Nephron progenitor cell (in vitro differentiated cells): ENCODE measurements around the gene TPSB2.

ENCODE experiments used
- DNase-seq: peaks from one replicate; pipeline ENCODE4 v3.0.0; 2021
- H3K27ac Mint-ChIP-seq: 2 replicates; pipeline ENCODE4 v1.8.0; 2021; ENCODE audit warnings: mild to moderate bottlenecking, moderate library complexity, mixed read lengths
- H3K27me3 Mint-ChIP-seq: 2 replicates; pipeline ENCODE4 v1.8.0; 2021; ENCODE audit warnings: mild to moderate bottlenecking, low read depth, mixed read lengths; ENCODE audit not compliant: poor library complexity
- H3K36me3 Mint-ChIP-seq: 2 replicates; pipeline ENCODE4 v1.8.0; 2021; ENCODE audit warnings: low read depth, mixed read lengths
- H3K4me1 Mint-ChIP-seq: 2 replicates; pipeline ENCODE4 v1.8.0; 2021; ENCODE audit warnings: mixed read lengths
- H3K4me3 Mint-ChIP-seq: 2 replicates; pipeline ENCODE4 v1.8.0; 2021; ENCODE audit warnings: mild to moderate bottlenecking, moderate library complexity, mixed read lengths
- H3K9me3 Mint-ChIP-seq: 2 replicates; pipeline ENCODE4 v1.8.0; 2021; ENCODE audit warnings: mild to moderate bottlenecking, moderate library complexity, mixed read lengths
- CTCF ChIP-seq: fragments of 200-600 bp; sonication (generic); IDR thresholded peaks from 2 replicates; pipeline ENCODE4 v1.5.0; 2021; ENCODE audit warnings: antibody characterized with exemption

The TPSB2 gene

GRCh38 chr16:1223355-1224214, 6.4 kb downstream of the TPSB2 start:
- Mint-ChIP-seq H3K4me1 (no peaks in the 10 kb centered on the region), H3K27me3 (no peaks in the 10 kb centered on the region), H3K27ac (peak overlapping the region; percentile 88), H3K9me3 (no peaks in the 10 kb centered on the region), H3K36me3 (peaks cover 5% of the 10 kb centered on the region), H3K4me3 (no peak overlapping the region)
- DNase-seq: no peak
- TF ChIP-seq CTCF: no peak

GRCh38 chr16:1222553-1223354, 7.2 kb downstream of the TPSB2 start:
- H3K4me3 Mint-ChIP-seq: no peak overlapping the region
- no peak for DNase-seq
- H3K27me3 Mint-ChIP-seq: no peaks in the 10 kb centered on the region
- no peak for TF ChIP-seq CTCF
- H3K36me3 Mint-ChIP-seq: peaks cover 5% of the 10 kb centered on the region
- no peaks in the 10 kb centered on the region for H3K4me1 Mint-ChIP-seq
- H3K9me3 Mint-ChIP-seq: no peaks in the 10 kb centered on the region
- H3K27ac Mint-ChIP-seq: no peak overlapping the region

GRCh38 chr16:1221628-1222552, 8.1 kb downstream of the TPSB2 start:
- Mint-ChIP-seq H3K4me1 (no peaks in the 10 kb centered on the region), H3K27me3 (no peaks in the 10 kb centered on the region), H3K27ac (no peak overlapping the region), H3K9me3 (no peaks in the 10 kb centered on the region), H3K4me3 (no peak overlapping the region), H3K36me3 (peaks cover 5% of the 10 kb centered on the region)
- no peak for DNase-seq
- TF ChIP-seq CTCF: no peak

- no peak overlapping the region for H3K4me3 Mint-ChIP-seq
- TF ChIP-seq CTCF: no peak
- DNase-seq: no peak
- no peaks in the 10 kb centered on the region for H3K27me3 Mint-ChIP-seq
- H3K9me3 Mint-ChIP-seq: no peaks in the 10 kb centered on the region
- H3K36me3 Mint-ChIP-seq: peaks cover 5% of the 10 kb centered on the region
- H3K27ac Mint-ChIP-seq: no peak overlapping the region
- no peaks in the 10 kb centered on the region for H3K4me1 Mint-ChIP-seq
Observed at GRCh38 chr16:1220841-1221627, 8.9 kb downstream of the TPSB2 start.

- no peak for TF ChIP-seq CTCF
- Mint-ChIP-seq H3K27me3 (no peaks in the 10 kb centered on the region), H3K4me3 (no peak overlapping the region), H3K36me3 (peaks cover 5% of the 10 kb centered on the region), H3K4me1 (no peaks in the 10 kb centered on the region), H3K27ac (no peak overlapping the region), H3K9me3 (no peaks in the 10 kb centered on the region)
- DNase-seq: no peak
Observed at GRCh38 chr16:1220098-1220728, 9.8 kb downstream of the TPSB2 start.
